Esophagus (tissue), 2 donors: ENCODE measurements around the gene TP53BP2. TPM values are rescaled to one million over a fixed set of nuclear protein-coding genes. Genes with fewer than 3 reads are reported as not detected.
"Not testable (repeated sequence)": the region's sequence is repeated elsewhere in the genome, so short reads cannot be mapped to it uniquely, and the experiment has no call there.

ENCODE experiments used
- H3K27ac ChIP-seq, 2 donors: one replicate each; pipeline ENCODE4 v1.5.1; 2013; ENCODE audit warnings: low read depth in 2 of 2, mild to moderate bottlenecking in 2 of 2, inconsistent platforms in 1 of 2, low read length in 1 of 2, moderate library complexity in 1 of 2
- H3K27me3 ChIP-seq, 2 donors: one replicate each; pipeline ENCODE4 v1.6.1; 2013; ENCODE audit warnings: low read length in 2 of 2, control low read depth in 1 of 2, mild to moderate bottlenecking in 1 of 2; ENCODE audit not compliant: insufficient read depth in 2 of 2, control insufficient read depth in 1 of 2
- H3K36me3 ChIP-seq, 2 donors: one replicate each; pipeline ENCODE4 v1.6.1; 2013; ENCODE audit warnings: low read length in 1 of 2; ENCODE audit not compliant: control insufficient read depth in 2 of 2, insufficient read depth in 2 of 2
- H3K4me1 ChIP-seq, 2 donors: one replicate each; pipeline ENCODE4 v1.6.1; 2013; ENCODE audit warnings: low read length in 1 of 2; ENCODE audit not compliant: control insufficient read depth in 2 of 2, insufficient read depth in 2 of 2
- H3K4me3 ChIP-seq, 2 donors: one replicate each; pipeline ENCODE4 v1.5.1; 2013; ENCODE audit warnings: low read length in 2 of 2, mild to moderate bottlenecking in 2 of 2, low read depth in 1 of 2, moderate library complexity in 1 of 2
- H3K9me3 ChIP-seq, 2 donors: one replicate each; pipeline ENCODE4 v1.6.1; 2013; ENCODE audit warnings: mild to moderate bottlenecking in 2 of 2, low read depth in 1 of 2, low read length in 1 of 2, moderate library complexity in 1 of 2; ENCODE audit not compliant: control insufficient read depth in 2 of 2, insufficient read depth in 1 of 2
- WGBS, 2 donors: extraction: QIAGEN DNeasy Blood & Tissue Kit; methylation state at CpG; one replicate each; pipeline ENCODE4 v1.1.7; 2013; 5-methylcytosine and 5-hydroxymethylcytosine counted together
- polyA plus RNA-seq, 2 donors: library from polyadenylated mRNA; stranded (reverse); fragments of 200-250 nt; gene quantifications; one replicate each; pipeline ENCODE4 v1.2.3, GENCODE V29; 2013
- donor health status: healthy with polysubstance abuse.
- donor health status: Bipolar disorder and iron deficiency.

Gene TP53BP2
- polyA plus RNA-seq, 2 donors: 12.6 to 18.7 TPM

DNA sequence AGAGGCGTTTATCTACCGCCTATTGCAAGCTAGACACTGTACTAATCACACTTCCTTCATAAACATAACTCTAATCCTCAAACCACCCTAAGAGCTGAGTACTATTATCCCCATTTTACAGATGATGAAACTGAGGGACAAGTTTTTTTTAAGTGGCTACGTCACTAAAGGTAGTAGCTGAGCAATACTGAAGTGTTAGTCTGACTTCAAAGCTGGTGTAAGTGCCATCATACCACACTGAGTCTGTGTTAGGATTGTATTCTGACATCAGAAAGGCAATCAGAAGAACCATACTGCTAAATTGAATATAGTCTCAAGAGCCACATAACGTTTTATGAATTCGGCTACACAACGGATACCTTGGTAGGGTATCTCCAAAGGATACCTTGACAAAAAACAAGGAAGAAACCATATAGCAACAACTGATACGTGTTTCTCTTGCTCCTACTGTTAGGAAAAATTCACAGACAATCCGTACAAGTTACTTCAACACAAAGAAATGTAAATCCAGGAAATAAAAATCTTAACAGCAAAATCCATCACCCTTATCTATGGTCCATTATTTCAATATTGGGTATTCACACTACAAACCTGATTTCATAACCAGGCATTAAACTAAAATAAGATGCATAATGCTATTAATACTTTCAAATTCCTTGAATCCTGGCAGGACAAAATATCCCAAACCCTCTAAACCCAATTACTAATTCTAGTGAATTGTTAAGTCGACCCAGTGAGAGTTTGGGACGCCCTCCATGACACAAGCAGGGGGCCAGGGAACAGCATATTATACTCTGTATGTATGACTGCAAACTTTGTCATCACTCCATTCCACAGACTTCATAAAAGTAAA is 1.6 kb downstream of the TP53BP2 start:
- H3K4me3 ChIP-seq: peak overlapping the region; percentile 84 to 92
- no peaks in the 10 kb centered on the region for H3K36me3 ChIP-seq

DNA sequence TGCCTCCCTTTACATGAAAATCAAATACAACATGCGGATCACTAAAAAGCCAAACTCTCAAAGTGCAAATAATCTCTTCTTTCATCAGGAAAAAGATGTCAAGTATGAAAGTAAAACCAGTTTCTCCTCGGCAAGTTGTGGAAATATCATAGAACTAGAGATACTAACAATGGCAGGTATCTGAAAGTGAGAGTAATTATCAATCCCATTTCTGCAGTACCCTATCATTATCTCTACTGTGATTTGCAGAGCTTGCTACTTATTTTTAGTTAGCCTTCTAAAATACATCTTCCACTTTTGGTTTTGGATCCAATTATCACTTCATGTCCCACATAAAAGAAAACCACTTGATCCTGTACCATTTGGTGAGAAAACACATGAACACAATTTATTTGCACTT is 3.0 kb downstream of the TP53BP2 start:
- no peaks in the 10 kb centered on the region for H3K36me3 ChIP-seq
- H3K9me3 ChIP-seq: no peaks in the 10 kb centered on the region
- no peak overlapping the region for H3K4me3 ChIP-seq
- H3K27ac ChIP-seq: no peak overlapping the region
- 58 to 62% methylated on average over 2 of the region's 2 CpGs for WGBS, 2 donors
- H3K4me1 ChIP-seq: peaks cover 0 to 1% of the 10 kb centered on the region in 2 donors
- H3K27me3 ChIP-seq: no peaks in the 10 kb centered on the region

More for the DNA sequence above, 1.6 kb downstream of the TP53BP2 start:
- no peaks in the 10 kb centered on the region for H3K27me3 ChIP-seq
- 50 to 51% methylated on average over 10 of the region's 10 CpGs for WGBS, 2 donors
- no peaks in the 10 kb centered on the region for H3K9me3 ChIP-seq
- no peaks in the 10 kb centered on the region for H3K4me1 ChIP-seq
- peak overlapping the region; percentile 99 for H3K27ac ChIP-seq

DNA sequence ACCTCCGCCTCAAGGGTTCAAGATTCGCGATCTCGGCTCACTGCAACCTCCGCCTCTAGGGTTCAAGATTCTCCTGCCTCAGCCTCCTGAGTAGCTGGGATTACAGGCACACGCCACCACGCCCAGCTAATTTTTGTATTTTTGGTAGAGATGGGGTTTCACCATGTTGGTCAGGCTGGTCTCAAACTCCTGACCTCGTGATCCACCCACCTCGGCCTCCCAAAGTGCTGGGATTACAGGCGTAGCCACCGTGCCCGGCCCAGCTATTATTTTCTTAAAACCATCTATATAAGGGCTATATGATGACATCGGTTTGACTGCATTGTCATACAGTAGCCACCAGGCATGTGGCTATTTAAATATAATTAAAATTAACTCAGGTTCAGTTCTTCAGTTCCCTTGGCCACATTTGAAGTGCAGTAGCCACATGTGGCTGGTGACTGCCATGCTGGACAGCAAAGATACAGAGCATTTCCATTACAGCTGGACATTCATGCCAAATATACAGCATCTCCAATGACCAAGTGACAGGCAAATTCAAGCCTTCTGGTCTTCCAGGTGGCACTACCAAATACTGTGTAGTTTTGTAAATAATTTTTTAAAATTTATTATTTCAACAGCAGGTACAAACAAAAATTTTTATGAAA is 3.6 kb downstream of the TP53BP2 start:
- not testable (repeated sequence) for H3K9me3 ChIP-seq, H3K4me3 ChIP-seq, H3K27ac ChIP-seq, H3K4me1 ChIP-seq, H3K36me3 ChIP-seq, H3K27me3 ChIP-seq
- WGBS, 2 donors: 96% methylated on average over 13 of the region's 13 CpGs

GRCh38 chr1:223840254-223840653 is 5.5 kb downstream of the TP53BP2 start:
- H3K9me3 ChIP-seq: no peaks in the 10 kb centered on the region
- H3K27me3 ChIP-seq: no peaks in the 10 kb centered on the region
- H3K4me1 ChIP-seq: peaks cover 4 to 5% of the 10 kb centered on the region in 2 donors
- no peaks in the 10 kb centered on the region for H3K36me3 ChIP-seq
- H3K4me3 ChIP-seq: no peak overlapping the region
- no peak overlapping the region for H3K27ac ChIP-seq

DNA sequence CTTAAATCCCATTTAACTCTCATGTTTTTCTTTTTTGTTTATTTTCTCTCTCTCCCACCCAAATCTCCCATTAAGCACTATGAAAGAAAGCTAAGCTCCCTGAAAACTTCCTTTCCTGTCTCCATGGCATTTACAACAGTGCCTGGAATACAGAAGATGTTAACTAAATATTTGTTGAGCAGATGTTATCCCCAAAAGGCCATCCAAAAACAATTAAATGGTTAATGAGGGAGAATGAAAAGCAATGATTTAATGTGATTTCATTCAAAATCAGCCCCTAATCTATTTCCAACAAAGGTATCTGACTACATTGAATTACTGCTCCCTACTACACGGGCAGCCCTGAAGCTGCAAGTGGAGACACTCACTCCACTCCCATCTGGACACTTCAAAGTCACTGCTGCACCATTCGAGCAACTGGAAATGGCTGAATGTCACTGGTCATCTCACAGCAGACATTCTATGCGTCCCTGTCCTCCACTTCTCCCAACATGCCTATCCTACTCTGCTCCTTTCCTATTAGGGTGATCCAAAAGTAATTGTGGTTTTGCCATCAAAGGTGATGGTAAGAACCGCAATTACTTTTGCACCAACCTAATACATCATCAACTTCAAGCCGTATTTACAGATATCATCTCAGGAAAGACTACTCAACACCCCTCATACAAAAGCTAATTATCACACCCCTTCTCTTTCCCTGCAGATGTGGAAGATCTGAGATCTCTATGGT is 7.5 kb downstream of the TP53BP2 start:
- H3K4me1 ChIP-seq: peaks cover 4 to 5% of the 10 kb centered on the region in 2 donors
- H3K4me3 ChIP-seq: no peak overlapping the region
- WGBS, 2 donors: 74 to 77% methylated on average over 5 of the region's 5 CpGs
- H3K36me3 ChIP-seq: no peaks in the 10 kb centered on the region
- no peak overlapping the region for H3K27ac ChIP-seq
- no peaks in the 10 kb centered on the region for H3K9me3 ChIP-seq
- no peaks in the 10 kb centered on the region for H3K27me3 ChIP-seq

GRCh38 chr1:223837687-223838086 is 8.1 kb downstream of the TP53BP2 start:
- H3K27me3 ChIP-seq: no peaks in the 10 kb centered on the region
- H3K4me3 ChIP-seq: no peak overlapping the region
- no peaks in the 10 kb centered on the region for H3K9me3 ChIP-seq
- no peaks in the 10 kb centered on the region for H3K36me3 ChIP-seq
- H3K27ac ChIP-seq: no peak overlapping the region
- 71 to 72% methylated on average over 10 of the region's 10 CpGs for WGBS, 2 donors
- H3K4me1 ChIP-seq: peaks cover 5 to 6% of the 10 kb centered on the region in 2 donors

DNA sequence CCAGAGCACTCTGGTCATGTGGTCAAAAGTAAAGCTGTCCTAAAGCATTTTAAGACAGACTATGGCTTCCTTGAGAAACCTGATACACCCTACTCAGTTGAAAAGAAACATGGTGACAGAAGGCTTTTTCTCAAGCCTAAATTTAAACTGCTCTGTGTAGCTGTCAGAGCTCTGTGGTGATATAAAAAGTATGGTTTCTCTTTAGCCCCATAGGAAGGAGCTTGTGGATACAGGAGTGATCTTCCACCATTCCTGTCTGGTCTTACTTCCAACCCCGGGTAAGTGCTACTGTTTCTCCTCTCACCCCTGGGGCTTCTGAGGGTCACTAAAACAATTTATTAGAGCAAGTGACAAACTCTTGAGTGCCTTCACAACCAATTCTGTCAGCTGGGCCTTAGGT is 8.5 kb downstream of the TP53BP2 start:
- no peaks in the 10 kb centered on the region for H3K36me3 ChIP-seq

DNA sequence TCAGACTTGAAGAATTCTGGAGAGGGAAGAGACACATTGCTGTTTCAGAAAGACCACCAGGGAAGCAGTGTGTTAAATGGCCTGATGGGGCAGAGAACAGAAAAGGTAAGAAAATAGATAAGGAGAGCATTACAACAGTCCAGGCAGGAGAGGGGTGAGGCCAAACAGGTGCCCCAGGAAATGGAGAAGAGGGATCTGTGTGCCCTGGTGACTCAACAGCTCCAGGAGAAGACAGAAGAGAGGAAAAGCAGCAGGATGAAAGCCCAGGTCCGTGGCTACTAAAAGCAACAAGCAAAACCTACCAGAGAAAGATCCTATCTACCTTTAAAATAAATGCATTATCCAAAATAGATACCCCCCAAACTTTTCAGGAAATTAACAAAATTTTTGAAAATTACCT is 9.2 kb downstream of the TP53BP2 start:
- Histone ChIP-seq H3K27ac (no peak overlapping the region), H3K36me3 (no peaks in the 10 kb centered on the region), H3K27me3 (no peaks in the 10 kb centered on the region), H3K4me3 (no peak overlapping the region), H3K9me3 (no peaks in the 10 kb centered on the region), H3K4me1 (peaks cover 8 to 9% of the 10 kb centered on the region in 2 donors)
- 68 to 80% methylated on average over 1 of the region's 1 CpG for WGBS, 2 donors

More for the DNA sequence above, 8.5 kb downstream of the TP53BP2 start:
- WGBS, 2 donors: 43 to 73% methylated on average over 1 of the region's 1 CpG
- Histone ChIP-seq H3K27ac (no peak overlapping the region), H3K27me3 (no peaks in the 10 kb centered on the region), H3K4me1 (peaks cover 8 to 9% of the 10 kb centered on the region in 2 donors), H3K4me3 (no peak overlapping the region), H3K9me3 (no peaks in the 10 kb centered on the region)

GRCh38 chr1:223835754-223836153 is 10.0 kb downstream of the TP53BP2 start:
- Histone ChIP-seq H3K36me3 (no peaks in the 10 kb centered on the region), H3K27me3 (no peaks in the 10 kb centered on the region), H3K27ac (peak overlapping the region in 1 of 2 donors; percentile 28), H3K4me1 (peaks cover 8 to 9% of the 10 kb centered on the region in 2 donors), H3K9me3 (no peaks in the 10 kb centered on the region), H3K4me3 (no peak overlapping the region)
- 63 to 64% methylated on average over 2 of the region's 2 CpGs for WGBS, 2 donors
